MCF 10A (cell line): ENCODE measurements around the gene KCNK7. TPM values are rescaled to one million over a fixed set of nuclear protein-coding genes. Genes with fewer than 3 reads are reported as not detected.

Experiments used
- BruUV-seq: library from RNA; stranded (reverse); fragments of 400-500 nt; replicated peaks from 2 replicates; lab custom pipeline; 2021; lab: Mats Ljungman, UMichigan
- CTCF ChIA-PET: fragments of 300-600 bp; sonication (Branson Sonifier 250); formaldehyde crosslinking; extraction: SDS; loops from one replicate; lab custom pipeline; 2021; ENCODE audit warnings: antibody characterized with exemption, inconsistent platforms; lab: Yijun Ruan, JAX
- POLR2A ChIA-PET: fragments of 300-600, 350-650 bp; sonication (Branson Sonifier 250); formaldehyde crosslinking; extraction: SDS; loops from one replicate; lab custom pipeline; 2020; ENCODE audit warnings: antibody characterized with exemption, inconsistent platforms; lab: Yijun Ruan, JAX
- DNase-seq: peaks from one replicate; pipeline ENCODE4 v3.0.0-alpha.2; 2018; ENCODE audit not compliant: unreplicated experiment
- H3K27ac Mint-ChIP-seq: one replicate; pipeline ENCODE4 v1.8.0; 2022; ENCODE audit warnings: mild to moderate bottlenecking, low read depth, mixed read lengths; ENCODE audit not compliant: unreplicated experiment
- H3K27me3 Mint-ChIP-seq: one replicate; pipeline ENCODE4 v1.8.0; 2022; ENCODE audit warnings: mixed read lengths; ENCODE audit not compliant: insufficient read depth, unreplicated experiment
- H3K36me3 Mint-ChIP-seq: one replicate; pipeline ENCODE4 v1.8.0; 2022; ENCODE audit warnings: mild to moderate bottlenecking, moderate library complexity, mixed read lengths; ENCODE audit not compliant: insufficient read depth, unreplicated experiment
- H3K4me1 Mint-ChIP-seq: one replicate; pipeline ENCODE4 v1.8.0; 2022; ENCODE audit warnings: mixed read lengths; ENCODE audit not compliant: insufficient read depth, unreplicated experiment
- H3K4me3 Mint-ChIP-seq: one replicate; pipeline ENCODE4 v1.8.0; 2022; ENCODE audit warnings: mild to moderate bottlenecking, moderate library complexity, mixed read lengths; ENCODE audit not compliant: unreplicated experiment
- H3K9me3 Mint-ChIP-seq: one replicate; pipeline ENCODE4 v1.8.0; 2022; ENCODE audit warnings: mixed read lengths; ENCODE audit not compliant: unreplicated experiment
- intact Hi-C: fragments of 100-400 bp; cut with micrococcal nuclease; formaldehyde crosslinking; loops from 2 replicates; pipeline ENCODE4 v1.14.1; 2022
- total RNA-seq: library from RNA; stranded (reverse); gene quantifications from 2 replicates; pipeline ENCODE4 v1.2.3, GENCODE V29; 2022
- TF ChIP-seq, protein P1 (sequence below): fragments of 200-600 bp; IDR thresholded peaks from one replicate; pipeline ENCODE4 v1.8.0; 2022; ENCODE audit warnings: antibody characterized with exemption, mild to moderate bottlenecking; ENCODE audit not compliant: unreplicated experiment

Gene KCNK7
- total RNA-seq, 1 experiment from 2014 or later = not detected

GRCh38 chr11:65586247-65586630 lies 9.4 kb downstream of the KCNK7 start:
- no peak overlapping the region for H3K4me3 Mint-ChIP-seq

GRCh38 chr11:65585396-65586246 lies 10.0 kb downstream of the KCNK7 start:
- no peaks in the 10 kb centered on the region for H3K27me3 Mint-ChIP-seq
- H3K27ac Mint-ChIP-seq = no peak overlapping the region
- BruUV-seq = no TSS peak
- TF ChIP-seq, protein P1, sequence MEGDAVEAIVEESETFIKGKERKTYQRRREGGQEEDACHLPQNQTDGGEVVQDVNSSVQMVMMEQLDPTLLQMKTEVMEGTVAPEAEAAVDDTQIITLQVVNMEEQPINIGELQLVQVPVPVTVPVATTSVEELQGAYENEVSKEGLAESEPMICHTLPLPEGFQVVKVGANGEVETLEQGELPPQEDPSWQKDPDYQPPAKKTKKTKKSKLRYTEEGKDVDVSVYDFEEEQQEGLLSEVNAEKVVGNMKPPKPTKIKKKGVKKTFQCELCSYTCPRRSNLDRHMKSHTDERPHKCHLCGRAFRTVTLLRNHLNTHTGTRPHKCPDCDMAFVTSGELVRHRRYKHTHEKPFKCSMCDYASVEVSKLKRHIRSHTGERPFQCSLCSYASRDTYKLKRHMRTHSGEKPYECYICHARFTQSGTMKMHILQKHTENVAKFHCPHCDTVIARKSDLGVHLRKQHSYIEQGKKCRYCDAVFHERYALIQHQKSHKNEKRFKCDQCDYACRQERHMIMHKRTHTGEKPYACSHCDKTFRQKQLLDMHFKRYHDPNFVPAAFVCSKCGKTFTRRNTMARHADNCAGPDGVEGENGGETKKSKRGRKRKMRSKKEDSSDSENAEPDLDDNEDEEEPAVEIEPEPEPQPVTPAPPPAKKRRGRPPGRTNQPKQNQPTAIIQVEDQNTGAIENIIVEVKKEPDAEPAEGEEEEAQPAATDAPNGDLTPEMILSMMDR = no peak
- no peak for DNase-seq
- intact Hi-C loops = no loop called here
- H3K4me3 Mint-ChIP-seq = no peak overlapping the region
- CTCF ChIA-PET = interaction anchor here (0.7 to 2.5 kb wide), 3 partner anchors 8 to 159 kb away, joined by 3 to 9 read pairs (median 3); no protein-coding TSS in a partner anchor
- H3K9me3 Mint-ChIP-seq = no peaks in the 10 kb centered on the region
- peaks cover 21% of the 10 kb centered on the region for H3K36me3 Mint-ChIP-seq
- H3K4me1 Mint-ChIP-seq = peaks cover 10% of the 10 kb centered on the region
- POLR2A ChIA-PET = no interaction called here

More at GRCh38 chr11:65586247-65586630, 9.4 kb downstream of the KCNK7 start:
- H3K9me3 Mint-ChIP-seq = no peaks in the 10 kb centered on the region
- peaks cover 10% of the 10 kb centered on the region for H3K4me1 Mint-ChIP-seq
- BruUV-seq = no TSS peak
- H3K27me3 Mint-ChIP-seq = no peaks in the 10 kb centered on the region
- intact Hi-C loops = no loop called here
- POLR2A ChIA-PET = interaction anchor here (1.0 to 1.2 kb wide), 2 partner anchors 8 to 11 kb away, joined by 3 to 6 read pairs; partner anchors contain the start of gene EHBP1L1
- no peak for DNase-seq
- TF ChIP-seq, protein P1 = no peak
- CTCF ChIA-PET = interaction anchor here (0.5 to 2.4 kb wide), 4 partner anchors 14 to 1997 kb away, joined by 3 to 6 read pairs (median 3); no protein-coding TSS in a partner anchor
- H3K27ac Mint-ChIP-seq = no peak overlapping the region
- peaks cover 21% of the 10 kb centered on the region for H3K36me3 Mint-ChIP-seq

GRCh38 chr11:65584723-65585171 lies 10.9 kb downstream of the KCNK7 start:
- DNase-seq = no peak
- TF ChIP-seq, protein P1 = no peak
- Mint-ChIP-seq H3K36me3 (peaks cover 26% of the 10 kb centered on the region), H3K27ac (no peak overlapping the region), H3K4me1 (peaks cover 10% of the 10 kb centered on the region), H3K9me3 (no peaks in the 10 kb centered on the region), H3K27me3 (no peaks in the 10 kb centered on the region), H3K4me3 (no peak overlapping the region)
- ChIA-PET CTCF (interaction anchor here (2.5 kb wide), 1 partner anchor 9 kb away, joined by 9 read pairs; no protein-coding TSS in a partner anchor), POLR2A (no interaction called here)
- intact Hi-C loops = no loop called here
- no TSS peak for BruUV-seq

DNA sequence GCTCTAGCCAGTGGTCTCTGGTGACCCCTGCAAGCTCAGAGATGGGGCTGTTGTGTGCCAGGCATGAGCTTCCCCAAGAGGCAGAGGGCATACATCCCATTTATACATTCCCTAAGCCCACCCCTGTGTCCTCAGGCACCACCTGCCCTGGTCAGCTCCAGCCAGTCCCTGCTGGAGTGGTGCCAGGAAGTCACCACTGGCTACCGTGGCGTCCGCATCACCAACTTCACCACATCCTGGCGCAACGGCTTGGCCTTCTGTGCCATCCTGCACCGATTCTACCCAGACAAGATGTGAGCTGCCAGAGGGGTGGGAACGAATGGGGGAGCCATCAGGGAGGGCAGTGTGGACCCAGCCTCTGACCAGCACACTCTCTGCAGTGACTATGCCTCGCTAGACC lies 11.5 kb downstream of the KCNK7 start:
- Mint-ChIP-seq H3K4me1 (peaks cover 10% of the 10 kb centered on the region), H3K27ac (no peak overlapping the region), H3K36me3 (peaks cover 26% of the 10 kb centered on the region), H3K9me3 (no peaks in the 10 kb centered on the region), H3K27me3 (no peaks in the 10 kb centered on the region), H3K4me3 (no peak overlapping the region)
- TF ChIP-seq, protein P1 = no peak
- no TSS peak for BruUV-seq
- POLR2A ChIA-PET = interaction anchor here (0.9 kb wide), 1 partner anchor 285 kb away, joined by 3 read pairs; no protein-coding TSS in a partner anchor
- CTCF ChIA-PET = interaction anchor here (2.5 kb wide), 1 partner anchor 9 kb away, joined by 9 read pairs; no protein-coding TSS in a partner anchor
- DNase-seq = no peak
- intact Hi-C loops = no loop called here
